Stimulated activated naive CD4-positive, alpha-beta T cell (primary cell): ENCODE results near the gene TENM4.

Source experiments
- DNase-seq, 6 experiments: peaks; one replicate each; lab custom pipeline; 2025; lab: John Stamatoyannopoulos, UW

Gene TENM4

GRCh38 chr11:79294845-79295731 lies 145.7 kb downstream of the TENM4 start:
- DNase-seq, result no peak

- no peak for DNase-seq
Measured at GRCh38 chr11:79291948-79292347, 148.9 kb downstream of the TENM4 start.

GRCh38 chr11:79290761-79291160 lies 150.1 kb downstream of the TENM4 start:
- DNase-seq, result no peak

DNA sequence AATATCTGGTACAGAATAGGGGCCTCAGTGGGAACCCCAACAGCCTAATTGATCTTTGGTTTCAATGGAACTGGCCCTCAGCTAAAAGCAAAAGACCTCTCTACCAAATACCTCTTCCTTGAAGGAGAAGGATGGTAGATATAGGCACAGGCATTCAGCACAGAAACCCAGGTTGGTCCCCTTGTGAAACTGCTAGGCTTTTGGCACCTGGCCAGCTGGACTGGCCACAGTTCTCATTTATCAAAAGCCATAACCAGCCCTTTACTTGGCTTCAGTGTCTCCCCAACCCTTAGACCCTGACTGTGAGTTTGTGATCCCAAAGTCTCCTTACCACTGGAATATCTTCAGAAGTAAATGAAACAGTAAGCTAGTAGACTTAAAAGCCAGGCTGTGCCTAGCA lies 152.9 kb downstream of the TENM4 start:
- no peak for DNase-seq

DNA sequence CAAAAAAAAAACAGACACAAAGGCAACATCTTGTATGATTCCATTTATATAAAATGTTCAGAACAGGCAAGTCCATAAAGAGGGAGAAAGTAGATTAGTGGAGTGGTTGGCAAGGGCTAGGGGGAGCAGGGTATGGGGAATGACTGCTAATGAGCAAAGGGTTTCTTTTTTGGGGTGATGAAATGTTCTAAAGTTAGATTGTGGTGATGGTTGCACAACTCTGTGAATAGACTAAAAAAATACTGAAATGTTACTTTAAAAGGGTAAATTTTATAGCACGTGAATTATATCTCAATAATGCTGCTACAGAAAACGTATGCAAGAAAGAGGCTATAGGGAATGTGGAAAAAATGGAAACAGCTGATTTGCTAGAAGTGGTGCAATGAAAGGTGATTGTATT lies 155.1 kb downstream of the TENM4 start:
- DNase-seq, result no peak

GRCh38 chr11:79276736-79277325 lies 164.0 kb downstream of the TENM4 start:
- no peak for DNase-seq

DNA sequence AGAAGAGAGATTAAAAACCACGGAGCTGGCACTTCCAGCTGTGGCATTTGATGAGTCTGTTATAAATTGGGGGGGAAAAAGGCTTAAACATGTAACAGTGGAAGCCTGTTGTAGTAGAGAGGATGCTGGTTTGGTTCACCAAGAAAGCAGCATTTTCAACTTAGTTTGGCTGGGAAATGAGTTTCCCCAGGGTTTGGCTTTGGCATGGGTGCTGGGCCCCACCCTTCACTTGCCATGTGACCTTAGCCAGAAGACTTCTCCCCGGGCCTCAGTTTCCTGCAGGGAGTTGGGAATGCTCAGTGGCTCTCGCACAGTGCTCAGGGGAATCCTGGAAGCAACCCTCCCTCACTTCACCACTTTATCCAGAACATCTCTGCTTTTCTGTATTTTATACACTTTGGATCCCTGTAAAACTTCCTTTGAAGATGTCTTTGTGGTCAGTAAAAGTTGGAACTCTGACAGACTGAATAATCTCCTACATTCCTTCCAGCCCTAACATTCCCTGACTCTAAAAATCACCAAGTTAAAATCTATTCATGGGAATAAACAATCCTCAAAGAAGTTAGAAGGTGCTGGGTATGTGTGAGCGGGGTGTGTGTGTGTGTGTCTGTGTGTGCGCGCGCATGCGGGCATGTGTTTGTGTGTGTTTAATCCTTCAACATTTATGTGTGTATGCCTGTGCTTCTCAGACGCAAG lies 166.0 kb downstream of the TENM4 start:
- DNase-seq, result no peak

DNA sequence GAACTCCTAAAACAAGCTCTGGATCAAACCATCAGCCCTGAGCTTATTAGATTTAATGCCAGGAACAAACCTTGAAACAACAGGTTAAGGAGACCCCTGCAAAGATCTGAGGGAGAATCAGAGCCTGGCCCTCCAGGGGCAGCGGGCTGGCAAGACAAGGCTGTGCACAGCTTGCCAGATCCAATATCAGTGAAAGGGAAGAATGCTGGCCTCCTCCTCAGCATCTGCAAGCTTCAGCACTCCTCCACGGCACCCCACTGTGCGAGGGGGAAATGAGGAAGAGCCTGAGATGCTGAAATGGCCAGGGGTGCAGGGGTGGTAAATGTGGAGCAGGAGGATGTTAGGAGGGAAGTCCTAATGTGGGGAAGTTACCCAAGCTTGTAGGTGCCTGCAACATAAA lies 167.0 kb downstream of the TENM4 start:
- DNase-seq, result no peak

DNA sequence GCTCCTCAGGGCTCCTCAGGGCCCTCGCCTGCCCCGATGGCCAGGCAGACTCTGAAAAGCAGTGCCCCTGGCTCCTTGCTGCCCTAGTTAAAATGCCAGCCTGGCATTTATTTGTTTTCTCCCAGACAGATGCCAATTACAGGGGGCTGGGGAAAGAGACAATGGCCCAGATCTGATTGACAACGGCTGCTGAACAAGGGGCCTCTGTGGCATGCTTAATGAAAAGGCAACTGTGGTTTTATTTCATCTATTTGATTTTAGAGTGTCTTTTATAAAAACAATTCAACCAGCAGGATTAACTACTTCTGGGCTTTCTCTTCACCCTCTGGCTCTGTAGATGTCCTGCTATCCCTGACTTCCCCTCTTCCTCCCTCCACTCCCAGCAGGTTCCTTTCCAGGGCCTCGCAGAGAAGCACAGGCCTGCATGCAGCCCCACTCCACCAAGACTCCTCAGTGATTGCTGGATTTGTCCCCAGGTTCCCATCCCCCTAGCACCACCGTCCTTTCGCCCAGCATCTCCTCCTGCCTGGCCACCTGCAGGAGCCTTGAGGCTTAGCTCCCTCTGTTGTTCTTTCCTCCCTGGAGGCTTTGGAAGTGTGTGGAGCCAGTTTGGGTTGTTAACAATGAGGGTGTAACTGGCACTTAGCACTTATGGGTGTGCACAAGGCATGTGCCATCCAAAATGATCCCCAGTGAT lies 171.1 kb downstream of the TENM4 start:
- no peak for DNase-seq

DNA sequence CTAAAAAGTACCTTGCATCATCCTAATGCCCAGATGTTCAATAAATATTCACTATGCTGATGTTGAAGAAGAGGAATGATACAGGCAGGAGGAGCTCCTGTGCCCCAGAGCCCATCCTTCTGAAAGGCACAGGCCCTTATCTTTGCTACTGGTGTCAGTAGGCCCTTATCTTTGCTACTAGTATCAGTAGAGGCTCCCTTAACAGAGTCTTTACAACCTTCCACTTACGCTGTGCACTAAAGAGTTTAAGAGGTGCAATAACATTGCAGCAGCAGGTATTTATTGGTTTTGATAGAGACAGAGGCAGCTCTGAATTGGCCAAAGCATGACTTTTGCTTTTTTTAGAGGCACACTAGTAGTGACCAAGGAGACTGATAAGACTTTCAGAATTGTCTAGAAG lies 174.4 kb downstream of the TENM4 start:
- no peak for DNase-seq

- DNase-seq, result no peak
Measured at GRCh38 chr11:79265756-79266322, 175.0 kb downstream of the TENM4 start.

- DNase-seq, result no peak
Measured at GRCh38 chr11:79264284-79264683, 176.5 kb downstream of the TENM4 start.

DNA sequence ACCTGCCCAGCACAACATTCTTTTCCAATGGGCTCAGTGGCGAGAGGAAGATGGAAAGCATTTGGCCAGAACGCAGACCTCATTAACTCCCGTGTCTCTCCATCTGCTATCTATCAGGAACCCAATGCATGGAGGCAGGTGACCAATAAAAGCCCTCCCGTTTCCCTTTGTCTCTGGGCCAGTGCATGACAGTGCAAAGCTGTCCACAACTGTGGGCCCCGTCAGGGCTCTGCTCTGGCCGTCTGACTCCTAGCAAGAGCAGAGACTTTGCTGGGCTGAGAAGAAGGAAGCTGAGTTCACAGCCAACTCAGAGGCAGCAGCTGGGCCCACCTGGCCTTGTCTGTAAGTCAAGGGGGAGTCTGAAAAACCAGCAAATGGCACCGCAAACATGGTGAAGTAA lies 177.8 kb downstream of the TENM4 start:
- no peak for DNase-seq

DNA sequence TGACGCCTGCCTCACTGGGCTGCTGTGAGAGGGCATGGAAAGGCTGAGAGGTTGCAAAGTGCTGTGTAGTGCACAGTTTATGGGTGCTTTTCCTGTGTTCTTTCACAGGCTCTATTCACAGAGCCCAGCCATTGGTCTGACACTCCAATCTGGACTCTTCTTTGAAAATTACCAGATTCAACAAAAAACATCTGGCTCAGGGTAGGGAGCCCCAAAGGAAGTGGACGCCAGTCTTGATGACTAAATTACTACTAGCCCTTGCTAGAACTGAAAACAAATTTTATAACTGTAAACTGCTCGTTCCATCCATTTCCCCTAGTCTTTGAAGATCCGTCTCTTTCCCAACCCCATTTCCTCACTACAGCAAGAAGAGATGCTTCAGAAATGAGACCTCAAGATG lies 178.6 kb downstream of the TENM4 start:
- no peak for DNase-seq

DNA sequence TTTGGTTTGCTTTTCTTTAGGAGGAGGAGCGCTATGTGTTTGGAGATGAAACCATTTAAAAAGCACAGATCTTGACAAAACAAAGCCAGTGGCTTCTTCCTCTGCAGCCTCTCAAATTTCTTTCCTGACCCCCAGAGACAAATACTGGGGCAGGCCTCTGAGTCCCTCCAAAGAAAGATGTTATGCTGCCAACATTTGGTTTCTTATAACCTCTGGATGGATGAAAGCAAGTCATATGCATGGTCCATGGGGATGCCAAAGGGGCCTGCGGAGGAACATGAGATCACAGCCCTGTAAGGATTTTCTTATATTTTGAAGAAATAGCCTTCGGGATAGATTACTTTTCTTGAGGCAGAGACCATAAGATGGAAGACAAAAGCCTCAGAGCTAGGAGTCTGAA lies 179.1 kb downstream of the TENM4 start:
- no peak for DNase-seq

DNA sequence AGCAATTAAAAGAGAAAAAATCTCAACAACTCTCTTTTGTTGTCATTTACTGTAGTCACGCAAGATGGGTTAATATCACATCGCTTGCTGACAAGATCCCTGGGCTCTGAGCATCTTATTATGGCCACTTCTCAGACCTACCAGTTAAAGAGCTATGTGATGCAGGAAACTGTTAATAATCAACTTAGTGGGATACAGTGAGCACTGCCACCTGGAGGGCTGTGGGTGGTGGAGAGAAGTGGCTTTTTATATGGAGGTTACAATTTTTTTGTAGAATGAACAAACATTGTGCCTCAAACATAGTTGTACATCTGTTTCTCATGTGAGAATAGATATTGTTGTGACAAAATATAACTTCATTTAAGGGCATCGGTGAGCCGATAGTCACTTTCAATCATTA lies 181.0 kb downstream of the TENM4 start:
- no peak for DNase-seq

- DNase-seq, result no peak
Measured at GRCh38 chr11:79258576-79258975, 182.3 kb downstream of the TENM4 start.

GRCh38 chr11:79255965-79256364 lies 184.9 kb downstream of the TENM4 start:
- no peak for DNase-seq

DNA sequence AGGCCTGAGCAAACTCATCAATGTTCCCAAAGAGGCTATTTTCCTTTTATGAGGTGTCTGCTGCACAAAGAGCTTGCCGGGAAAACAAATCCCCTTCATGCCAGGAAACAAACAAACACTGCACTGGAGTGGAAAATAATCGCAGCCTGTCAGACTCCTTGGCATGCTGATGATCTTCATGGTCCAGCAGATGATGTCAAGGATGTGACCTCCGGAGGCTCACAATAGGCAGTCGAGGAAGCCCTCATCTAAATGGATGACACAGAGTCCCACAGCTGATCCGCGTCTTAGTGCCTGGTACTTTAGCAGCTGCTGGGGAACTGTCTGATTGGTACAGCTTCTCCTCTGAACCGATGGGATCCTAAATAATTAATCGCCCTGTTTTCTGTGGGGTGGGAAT lies 187.6 kb downstream of the TENM4 start:
- DNase-seq, result no peak

GRCh38 chr11:79249295-79249993 lies 191.4 kb downstream of the TENM4 start:
- no peak for DNase-seq

DNA sequence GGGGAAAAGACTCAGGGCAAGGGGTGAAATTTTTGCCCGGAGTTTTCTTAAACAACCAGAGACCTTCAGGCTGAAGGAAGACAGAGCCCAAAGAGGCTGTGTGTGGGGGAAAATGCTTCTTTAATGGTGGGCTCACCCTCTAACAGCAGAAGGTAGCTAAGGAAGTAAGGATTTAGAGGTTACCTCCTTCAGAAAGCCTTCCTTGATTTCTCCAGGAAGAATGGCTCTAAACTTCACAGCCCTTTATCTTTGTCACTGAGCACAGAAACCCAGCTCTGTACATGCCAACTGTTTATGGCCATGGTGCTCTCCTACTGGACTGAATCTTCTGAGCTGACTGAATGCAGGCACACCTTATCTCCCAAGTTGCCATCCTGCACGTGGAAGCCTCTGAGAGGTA lies 196.0 kb downstream of the TENM4 start:
- DNase-seq, result no peak
